GM21526 (cell line): ENCODE data around the gene VEPH1.

Experiments
- ATAC-seq: cut with Tn5 transposase; IDR thresholded peaks from one replicate; pipeline ENCODE4 v1.9.1; 2021; ENCODE audit warnings: moderate library complexity; ENCODE audit not compliant: unreplicated experiment, low FRiP score

The VEPH1 gene

DNA sequence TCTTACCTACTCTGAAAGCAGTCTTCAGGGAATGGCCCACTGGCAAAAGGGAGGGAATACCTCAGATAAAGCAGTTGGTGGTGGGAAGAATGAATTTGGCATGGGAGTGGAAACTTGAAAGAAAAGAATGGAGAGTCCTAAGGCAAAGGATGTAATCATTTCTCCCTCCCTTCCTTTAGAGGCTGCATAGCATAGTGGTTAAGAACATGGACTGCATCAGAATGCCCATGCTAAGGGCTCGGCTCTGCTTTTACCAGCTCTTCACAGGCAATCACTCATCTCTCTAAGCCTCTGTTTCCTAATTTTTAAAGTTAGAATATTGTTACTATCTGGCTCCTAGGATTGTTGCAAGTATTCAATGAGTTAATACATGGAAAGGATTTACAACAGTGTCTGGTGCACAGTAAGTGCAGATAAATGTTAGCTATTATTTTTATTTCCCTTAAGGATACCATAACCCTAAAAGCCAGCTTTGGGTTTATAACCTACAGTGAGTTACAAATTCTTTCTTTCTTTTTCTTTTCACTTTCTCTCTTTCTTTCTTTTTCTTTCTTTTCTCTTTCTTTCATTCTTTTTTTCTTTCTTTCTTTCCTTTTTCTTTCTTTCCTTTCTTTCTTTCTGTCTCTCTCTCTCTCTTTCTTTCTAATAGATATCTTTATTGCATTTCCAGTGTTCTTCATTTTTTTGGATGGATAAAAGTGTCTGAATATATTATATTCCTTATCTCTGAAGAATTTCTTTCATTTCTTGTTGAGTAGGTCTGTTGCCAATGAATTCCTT is 23.6 kb downstream of the VEPH1 start:
- ATAC-seq, result no peak

DNA sequence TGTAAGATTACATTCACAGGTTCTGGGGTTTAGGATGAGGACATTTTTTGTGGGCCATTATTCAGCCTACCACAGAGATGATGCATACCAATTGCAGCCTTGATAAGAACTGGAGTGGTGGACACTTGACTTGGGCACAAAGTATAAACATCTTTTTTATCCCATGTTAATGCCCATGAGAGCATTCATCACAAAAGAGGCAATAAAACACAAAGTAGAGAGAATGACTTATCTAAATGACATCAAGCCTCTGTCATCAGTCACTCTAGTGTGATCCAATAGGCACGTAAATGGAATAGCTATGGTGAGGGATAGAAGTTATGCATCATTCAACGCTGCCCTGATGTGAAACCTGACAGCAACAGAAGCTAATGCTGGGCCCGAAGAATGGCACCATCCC is 25.8 kb downstream of the VEPH1 start:
- no peak for ATAC-seq

DNA sequence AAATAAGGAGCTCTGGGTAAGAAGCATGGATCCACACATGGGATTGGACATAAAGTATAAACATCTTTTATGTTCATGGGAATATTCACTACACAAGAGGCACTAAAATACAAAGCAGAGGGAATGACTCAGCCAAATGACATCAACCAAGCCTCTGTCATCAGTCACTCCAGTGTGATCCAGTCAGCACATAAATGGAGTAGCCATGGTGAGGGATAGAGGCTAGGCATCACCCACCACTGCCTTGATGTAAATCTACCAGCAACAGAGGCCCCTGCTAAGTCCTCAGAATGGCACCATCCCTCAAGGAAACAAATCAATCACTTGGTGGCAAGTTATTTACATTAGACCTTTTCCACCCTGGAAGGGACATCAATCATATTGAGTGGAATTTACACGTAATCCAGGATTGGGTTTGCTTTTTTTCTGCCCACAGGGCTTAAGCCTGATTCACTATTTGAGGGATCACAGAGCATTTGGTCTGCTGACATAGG is 27.2 kb downstream of the VEPH1 start:
- ATAC-seq, result no peak

DNA sequence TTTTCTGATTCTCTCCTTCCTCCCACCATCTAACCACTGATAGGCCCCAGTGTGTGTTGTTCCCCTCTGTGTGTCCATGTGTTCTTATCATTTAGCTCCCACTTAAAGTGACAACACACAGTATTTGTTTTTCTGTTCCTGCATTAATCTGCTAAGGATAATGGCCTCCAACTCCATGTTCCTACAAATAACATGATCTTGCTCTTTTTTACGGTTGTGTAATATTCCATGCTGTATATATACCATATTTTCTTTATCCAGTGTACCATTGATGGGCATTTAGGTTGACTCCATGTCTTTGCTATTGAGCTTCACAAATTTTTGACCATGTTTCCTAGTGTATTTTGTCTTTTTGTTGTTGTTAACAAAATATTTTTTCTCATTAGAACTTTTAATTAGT is 30.6 kb downstream of the VEPH1 start:
- no peak for ATAC-seq

DNA sequence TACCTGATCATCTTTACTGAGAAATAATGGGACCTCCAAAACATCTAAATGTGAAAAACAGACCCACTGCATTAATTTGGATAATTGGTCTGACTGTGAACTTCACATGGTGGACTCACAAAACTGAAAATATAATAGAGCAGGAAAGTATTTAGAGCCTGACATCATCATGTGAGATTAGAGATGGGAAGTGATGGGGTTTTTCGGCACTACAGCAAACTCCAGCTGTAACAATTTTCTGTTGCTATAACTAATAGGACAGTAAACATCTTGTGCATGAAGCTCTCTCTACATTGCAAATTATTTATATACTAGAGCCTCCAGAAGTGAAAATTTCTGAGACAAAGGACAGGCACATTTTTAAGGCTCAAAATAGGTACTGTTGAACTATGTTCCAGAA is 32.2 kb downstream of the VEPH1 start:
- ATAC-seq, result no peak

DNA sequence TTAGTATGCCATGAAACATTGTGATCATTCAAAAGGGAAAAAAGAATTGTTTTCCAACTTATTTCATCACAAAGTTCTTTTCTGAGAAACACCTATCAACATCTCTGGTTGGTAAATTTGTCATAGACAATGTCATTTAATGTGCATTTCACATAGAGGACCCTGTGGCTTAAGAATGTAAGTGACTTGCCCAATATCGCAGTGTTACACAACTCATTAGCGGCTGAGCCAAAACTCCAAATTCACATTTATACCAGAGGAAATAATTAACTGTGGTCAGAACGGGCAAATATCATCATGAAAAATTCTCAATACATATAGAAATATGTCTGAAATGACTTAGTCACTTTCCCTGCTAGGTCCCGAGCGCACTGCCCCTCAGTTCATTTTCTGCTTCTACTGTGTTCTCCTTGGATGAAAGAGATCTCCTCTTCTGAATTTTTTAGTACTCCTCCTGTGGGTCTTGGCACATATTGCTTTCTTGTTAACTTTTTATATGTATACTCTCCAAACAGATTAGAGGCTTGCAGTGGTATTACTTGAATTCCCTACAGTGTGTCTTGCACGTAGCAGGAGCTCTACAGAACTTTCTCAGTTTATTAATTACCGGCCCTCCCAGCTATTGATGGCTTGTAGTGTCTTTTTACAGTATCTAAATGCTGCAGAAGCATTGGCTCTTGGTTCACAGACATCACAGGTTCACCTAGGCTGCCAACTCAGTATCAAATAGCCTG is 33.5 kb downstream of the VEPH1 start:
- no peak for ATAC-seq

DNA sequence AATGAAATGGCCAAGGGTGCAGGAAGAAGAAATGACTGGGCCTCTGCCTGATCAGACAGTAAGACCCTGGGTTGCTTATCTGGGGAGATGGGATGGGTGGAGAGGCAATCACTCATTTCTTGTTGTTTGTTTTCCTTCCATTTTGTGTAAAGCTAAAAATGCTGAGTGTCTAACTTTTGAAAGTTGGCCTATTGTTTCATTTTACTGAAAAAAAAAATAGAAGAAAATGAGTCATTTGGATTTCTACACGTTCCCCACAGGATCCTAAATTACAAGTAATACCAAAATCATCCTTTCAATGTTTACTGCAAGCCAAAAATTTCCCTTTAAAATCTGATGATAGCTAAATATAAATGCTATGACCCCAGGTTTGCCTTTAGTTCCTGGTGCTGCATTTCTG is 36.0 kb downstream of the VEPH1 start:
- ATAC-seq, result no peak

DNA sequence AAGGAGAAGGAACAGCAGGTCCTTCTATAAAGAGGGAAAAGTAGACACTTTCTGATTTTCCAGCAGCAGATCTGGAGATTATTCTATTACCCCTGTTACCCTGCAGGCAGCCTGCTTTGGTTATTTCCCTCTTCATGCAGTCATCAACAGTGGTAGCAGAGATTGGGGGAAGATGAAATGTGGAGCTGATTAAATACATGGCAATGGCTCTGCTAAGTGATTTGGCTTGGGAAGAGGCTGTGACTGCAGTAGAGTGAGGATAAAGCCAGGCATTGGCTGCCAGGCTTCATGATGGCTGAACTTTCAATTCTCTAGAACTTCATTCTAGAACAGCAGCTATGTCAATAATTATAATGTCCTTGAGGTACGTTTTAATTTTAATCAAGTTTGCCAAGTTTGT is 37.5 kb downstream of the VEPH1 start:
- no peak for ATAC-seq

DNA sequence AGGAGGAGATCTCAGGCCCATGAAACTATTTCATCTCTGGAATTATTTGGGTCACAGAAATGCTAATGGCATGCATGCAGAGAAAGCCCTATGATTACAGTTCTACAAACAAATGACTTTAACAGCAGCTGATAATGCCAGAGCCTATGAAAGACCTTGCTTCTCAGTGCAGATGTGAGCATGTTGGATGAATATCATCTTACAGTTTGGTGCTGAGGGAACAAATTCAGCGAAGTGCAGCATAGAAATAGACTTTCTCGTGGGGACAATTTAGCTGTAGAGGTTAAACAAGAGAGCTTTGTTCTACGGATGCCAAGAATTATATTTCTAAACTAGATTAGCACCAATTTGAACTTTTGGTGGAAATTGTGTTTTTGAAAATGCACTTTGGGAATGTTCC is 38.9 kb downstream of the VEPH1 start:
- ATAC-seq, result no peak

DNA sequence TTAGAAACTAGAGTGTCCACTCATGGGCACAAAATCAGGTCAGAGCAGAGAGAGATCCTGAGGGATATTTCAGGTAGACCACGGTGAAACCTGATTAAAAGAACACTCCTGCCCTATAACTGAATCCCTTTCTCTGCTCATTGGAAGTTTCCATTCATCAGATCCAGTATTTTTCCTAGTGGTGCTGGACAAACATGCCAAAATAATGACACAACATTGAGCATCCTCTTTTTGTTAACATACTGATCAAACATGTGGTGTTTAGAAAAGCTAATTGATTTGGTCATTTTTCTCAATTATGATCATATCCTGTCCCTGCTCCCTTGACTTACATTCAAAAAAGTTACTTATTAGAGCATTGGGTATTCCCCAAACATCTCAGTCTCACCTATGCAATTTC is 39.4 kb downstream of the VEPH1 start:
- no peak for ATAC-seq

DNA sequence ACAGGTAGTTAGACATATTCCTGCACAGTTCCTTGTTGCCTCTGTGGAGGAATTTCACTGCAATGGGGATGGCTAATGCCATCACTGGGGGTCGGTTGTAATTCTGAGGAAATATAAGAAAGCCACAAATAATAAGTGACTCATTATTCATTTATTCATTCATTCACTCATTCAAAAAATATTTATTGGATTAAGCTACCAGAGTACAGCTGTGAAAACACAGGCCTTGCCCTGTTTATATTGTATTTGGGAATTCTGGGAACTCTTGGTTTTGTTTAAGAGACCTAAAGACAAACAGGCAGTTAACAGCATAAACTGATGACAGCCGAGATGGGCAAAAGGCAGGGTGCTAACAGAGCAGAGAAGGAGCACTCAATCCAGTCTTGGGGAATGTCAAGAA is 43.0 kb downstream of the VEPH1 start:
- no peak for ATAC-seq

DNA sequence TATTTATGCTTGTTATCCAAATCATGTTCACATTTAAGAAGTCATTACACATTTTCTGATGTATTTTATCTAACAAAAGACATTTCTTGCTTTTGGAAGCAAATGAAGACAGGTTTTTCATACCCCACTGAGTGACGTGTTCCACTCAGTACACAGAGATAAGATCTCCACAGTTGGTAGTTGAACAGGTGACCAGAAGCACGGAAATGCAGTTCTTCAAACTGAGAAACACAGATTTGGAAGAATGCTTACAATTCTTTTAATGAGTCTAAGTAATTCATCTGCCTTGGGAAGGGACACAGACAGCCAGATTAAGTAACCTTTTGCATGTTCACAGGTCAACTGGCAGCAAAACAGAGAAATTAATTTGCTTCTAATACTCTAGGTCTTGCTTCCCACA is 43.5 kb downstream of the VEPH1 start:
- ATAC-seq, result no peak

DNA sequence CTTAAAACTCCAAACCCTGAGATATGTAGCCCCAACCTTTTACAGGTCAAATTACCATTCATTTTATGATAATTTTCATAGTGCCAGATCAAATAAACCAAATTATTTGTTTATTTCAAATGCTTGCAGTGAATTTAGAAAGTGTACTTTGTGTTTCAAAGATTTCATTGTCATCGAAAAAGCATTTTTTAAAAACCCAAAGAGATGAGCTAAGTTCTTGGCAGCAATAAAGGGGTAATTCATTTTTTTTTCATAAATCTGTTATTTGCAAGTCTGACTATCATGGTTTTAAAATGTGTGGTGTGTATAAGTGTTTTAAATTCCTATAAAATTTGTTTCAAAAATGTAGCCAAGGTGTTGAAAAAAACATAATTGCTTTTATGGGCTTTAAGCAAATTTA is 49.4 kb downstream of the VEPH1 start:
- no peak for ATAC-seq

DNA sequence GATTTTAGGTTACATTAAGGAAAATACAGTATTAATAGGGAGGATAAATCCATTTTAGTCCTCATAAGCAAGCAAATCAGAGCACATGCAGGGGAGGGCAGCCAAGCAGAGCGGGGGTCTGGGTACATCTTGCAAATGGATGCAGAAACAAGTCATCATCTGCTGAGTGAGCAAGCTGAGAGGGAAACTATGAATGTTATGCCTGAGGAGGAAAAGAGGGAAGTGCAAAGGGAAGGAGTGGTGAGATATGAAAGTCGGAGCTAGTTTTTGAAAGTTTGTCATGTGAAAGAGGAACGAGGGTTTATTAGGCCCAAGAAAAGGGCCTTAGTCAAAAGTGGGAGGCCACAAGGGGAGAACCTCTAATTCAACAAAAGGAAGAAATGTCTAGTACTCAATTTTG is 51.1 kb downstream of the VEPH1 start:
- ATAC-seq, result no peak

DNA sequence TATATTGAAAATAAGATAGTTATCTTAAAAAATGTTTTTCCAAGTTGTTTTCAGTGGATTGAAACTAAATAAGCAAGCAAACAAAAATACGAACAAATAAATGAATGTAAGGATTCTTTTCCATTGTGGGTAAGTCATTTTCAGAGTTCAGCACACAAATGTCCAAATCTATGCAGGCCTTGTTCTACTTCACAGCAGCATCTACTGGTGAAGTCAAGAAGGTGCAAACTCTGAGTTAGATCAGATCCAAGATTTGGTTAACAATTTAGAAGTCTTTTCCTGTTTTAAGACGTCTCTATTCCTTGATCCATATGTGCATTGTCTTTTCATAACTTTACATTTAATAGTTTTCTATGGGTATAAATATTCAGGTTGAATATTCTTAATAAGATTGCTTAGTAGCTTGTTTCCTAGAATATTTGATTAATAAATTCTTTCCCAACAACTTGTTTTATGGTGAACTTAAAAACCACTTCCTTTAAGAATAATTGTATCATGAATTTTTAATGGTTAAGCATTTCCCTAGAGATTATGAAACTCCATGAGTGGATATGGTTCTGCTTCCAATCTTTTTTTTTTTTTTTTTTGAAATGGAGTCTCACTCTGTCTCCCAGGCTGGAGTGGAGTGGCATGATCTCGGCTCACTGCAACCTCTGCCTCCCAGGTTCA is 56.1 kb downstream of the VEPH1 start:
- ATAC-seq, result no peak

DNA sequence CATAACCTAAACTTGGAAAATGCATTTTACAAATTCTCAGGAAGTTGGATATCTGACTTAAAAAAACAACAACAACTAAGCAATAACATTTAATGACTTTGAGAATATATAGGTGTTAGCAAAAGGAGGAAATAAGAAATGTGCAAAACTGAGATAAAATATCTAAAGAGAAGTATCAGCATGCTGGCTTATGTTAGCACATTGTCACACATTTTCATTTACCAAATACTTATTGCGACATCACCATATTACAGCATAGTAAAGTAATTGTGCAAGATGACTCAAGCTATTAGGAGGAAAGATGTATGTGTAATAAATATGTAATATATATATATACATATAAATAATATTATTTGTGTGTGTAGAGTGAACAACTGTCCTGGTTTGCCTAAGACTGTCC is 57.4 kb downstream of the VEPH1 start:
- no peak for ATAC-seq

DNA sequence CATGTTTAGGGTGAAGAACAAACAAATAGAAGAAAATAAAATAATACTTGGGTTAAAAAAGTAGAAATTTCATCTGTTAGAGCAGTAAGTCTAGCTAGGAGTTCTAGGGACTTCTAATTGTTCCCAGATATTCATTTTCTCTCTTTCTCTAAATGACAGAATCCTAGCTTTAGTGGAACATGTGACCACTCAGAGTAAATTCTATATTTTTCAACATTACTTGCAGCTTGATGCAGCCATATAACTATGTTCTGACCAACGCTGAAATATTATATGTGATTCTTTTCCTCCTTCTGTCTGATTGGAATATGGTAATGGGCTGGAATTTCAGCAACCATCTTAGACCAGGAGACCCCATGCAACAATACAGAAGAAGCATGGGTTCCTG is 58.4 kb downstream of the VEPH1 start:
- no peak for ATAC-seq

DNA sequence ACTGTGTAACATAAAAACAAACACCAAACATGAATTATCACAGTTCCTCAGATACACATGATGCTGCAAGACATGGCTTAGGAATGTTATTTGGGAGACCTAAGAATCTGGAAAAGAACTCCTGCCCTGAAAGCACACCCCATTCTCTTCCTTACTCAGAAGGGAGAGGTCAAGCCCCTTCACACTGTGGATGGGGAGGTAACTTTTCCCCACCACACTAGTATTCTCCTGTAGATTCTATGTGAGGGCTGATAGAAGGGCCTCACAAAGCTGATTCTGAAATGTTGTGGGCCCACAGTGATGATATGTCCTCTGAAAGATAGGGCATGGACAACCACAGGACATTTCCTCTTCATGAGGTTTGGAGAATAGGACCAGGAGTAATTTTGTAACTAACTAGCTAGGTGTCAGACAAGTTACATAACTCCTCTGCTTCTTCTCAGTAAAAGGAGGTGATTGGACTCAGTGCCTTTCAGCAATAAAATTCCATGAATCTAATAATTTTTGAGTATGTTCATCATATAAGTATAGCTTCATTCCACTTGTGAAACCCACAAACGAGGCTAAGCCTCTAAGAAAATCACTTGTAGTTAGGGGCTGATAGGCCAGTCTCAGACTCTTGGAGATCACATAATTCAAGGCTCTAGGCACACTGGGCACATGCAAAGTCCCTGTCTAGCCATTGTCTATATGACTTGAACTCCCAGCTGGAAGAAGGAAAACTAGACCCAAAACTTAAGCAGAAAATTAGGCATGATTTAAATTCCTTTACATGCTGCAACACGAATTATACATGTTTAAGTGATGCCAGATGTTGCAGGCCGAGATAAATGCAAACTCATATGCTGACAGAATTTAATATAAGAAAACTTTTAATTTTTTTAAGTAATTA is 59.1 kb downstream of the VEPH1 start:
- ATAC-seq, result no peak

DNA sequence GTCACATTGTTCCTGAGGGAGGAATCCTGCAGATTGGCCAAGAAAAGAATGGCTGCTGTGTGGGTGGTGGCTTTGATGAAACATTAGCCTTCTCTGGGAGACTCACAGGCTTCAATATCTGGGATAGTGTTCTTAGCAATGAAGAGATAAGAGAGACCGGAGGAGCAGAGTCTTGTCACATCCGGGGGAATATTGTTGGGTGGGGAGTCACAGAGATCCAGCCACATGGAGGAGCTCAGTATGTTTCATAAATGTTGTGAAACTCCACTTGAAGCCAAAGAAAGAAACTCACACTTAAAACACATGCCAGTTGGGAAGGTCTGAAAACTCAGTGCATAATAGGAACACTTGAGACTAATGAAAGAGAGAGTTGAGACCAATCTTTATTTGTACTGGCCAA is 60.5 kb downstream of the VEPH1 start:
- no peak for ATAC-seq

DNA sequence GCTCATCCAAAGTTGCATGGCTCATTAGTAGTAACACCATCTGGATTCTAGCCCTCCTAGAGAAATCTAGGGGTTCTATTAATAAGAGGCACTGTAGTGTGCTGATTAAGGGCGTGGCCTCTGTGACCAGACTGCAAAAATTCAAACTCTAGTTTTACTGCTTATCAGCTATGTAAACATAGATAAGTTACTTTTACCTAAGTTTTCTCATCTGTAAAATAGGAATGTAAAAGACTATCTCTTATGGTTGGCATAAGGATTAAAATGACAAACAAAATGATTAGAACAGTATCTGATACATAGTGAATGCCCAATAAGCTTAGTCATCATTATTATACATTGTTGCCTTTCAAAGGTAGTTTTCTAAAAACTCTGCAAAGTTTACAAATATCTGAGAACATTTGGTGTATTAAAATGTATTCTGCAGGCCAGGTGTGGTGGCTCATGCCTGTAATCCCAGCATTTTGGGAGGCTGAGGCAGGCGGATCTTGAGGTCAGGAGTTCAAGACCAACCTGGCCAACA is 62.1 kb downstream of the VEPH1 start:
- no peak for ATAC-seq
